GM19240 (cell line): ENCODE measurements around the gene OPCML.

Source experiments
- DNase-seq: peaks from one replicate; pipeline ENCODE4 v3.0.0; 2011; ENCODE audit warnings: low spot score; ENCODE audit not compliant: insufficient read length

The OPCML gene

DNA sequence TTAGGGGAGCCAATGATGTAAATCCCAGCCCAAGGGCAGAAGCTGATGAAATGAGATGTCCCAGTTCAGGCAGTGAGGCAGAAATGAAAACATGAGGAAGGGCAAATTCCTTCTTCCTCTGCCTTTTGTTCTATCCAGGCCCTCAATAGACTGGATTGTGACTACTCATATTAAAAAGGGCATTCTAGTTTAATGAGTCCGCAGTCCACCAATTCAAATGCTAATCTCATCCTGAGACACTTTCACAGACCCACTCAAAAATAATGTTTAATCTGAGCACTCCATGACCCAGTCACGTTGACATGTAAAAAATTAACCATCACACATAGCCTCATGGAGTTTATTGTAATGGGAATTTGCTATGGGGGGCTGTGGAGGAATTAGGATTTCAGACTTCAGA lies 717.9 kb downstream of the OPCML start:
- DNase-seq: no peak

GRCh38 chr11:132811649-132812048 lies 720.7 kb downstream of the OPCML start:
- no peak for DNase-seq

DNA sequence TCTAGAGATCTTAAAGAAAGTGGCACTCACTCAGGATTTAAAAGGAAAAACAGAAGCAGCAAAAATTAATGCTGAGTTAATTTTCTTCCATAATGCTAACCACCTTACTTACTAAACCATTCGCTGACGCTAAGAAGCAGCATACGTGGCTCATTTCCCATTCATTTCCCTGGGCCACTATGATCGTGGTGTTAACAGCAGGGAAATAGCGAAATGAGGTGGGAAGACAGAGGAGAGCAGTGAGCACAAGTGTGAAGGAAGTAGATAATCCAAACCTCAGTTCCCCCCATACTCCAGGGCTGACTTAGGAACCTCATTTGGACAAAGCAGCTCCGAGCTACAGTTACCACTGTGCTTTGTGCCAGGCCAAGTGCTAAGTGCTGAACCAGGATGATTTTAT lies 723.2 kb downstream of the OPCML start:
- no peak for DNase-seq

GRCh38 chr11:132804258-132804657 lies 728.0 kb downstream of the OPCML start:
- DNase-seq: no peak

GRCh38 chr11:132803436-132803835 lies 728.9 kb downstream of the OPCML start:
- DNase-seq: no peak

GRCh38 chr11:132802947-132803346 lies 729.4 kb downstream of the OPCML start:
- no peak for DNase-seq

DNA sequence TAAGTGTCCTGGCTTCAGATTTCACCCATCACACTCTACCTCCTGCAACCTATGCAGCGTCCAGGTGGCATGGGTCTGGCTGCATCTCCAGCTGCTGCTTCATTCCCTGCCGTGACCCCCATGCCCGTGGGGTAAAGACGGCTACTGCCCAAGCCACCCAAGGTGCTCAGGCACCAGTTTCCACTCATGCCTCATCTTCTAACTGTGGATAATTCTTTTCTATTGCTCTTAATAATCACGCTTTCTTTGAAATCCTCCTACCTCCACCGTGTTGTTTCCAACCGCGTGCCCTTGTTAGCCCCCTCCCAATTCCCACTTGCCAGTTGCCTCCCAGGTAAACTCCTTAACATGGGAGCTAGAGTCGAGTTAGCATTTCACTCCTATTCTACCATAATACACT lies 738.5 kb downstream of the OPCML start:
- no peak for DNase-seq

DNA sequence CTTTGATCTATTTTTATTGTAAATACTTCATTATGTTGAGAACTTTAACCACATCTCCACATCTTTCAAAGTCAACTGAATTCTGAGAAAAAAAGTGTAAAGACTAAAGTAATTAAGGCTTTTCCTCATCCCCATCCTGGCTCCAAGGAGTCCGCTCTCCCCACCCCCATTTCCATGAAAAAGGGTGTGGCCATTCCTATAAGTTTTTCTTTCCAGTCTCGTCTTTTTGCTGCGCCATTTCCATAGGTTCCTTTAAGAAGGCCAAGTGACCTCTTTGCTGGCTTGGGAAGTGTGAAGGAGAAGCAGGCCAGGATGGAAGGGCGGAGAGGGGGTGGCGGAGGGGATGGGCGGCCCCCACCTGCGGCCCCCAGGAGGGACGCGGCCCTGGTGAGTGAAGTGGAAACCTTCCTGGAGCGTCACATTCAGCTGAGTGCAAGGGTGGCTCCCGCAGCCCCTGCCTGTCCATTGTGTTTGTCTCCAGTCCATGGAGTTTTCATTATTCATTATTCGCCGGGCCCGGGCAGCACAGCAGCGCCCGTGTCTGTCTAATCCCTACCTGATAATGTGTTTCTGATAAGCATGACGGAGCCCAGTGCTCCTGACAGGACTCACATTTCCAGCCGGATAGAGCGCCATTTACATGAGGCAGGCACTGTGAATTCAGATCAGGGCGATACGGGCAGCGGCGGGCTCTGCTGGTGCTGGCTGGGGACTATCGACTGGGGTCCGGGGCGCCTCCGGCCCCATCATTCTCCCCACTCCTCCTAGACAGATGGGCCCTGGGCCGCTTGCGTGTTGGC lies 739.8 kb downstream of the OPCML start:
- DNase-seq: no peak

- no peak for DNase-seq
These were observed 741.3 kb downstream of the OPCML start for GRCh38 chr11:132790971-132791370.

DNA sequence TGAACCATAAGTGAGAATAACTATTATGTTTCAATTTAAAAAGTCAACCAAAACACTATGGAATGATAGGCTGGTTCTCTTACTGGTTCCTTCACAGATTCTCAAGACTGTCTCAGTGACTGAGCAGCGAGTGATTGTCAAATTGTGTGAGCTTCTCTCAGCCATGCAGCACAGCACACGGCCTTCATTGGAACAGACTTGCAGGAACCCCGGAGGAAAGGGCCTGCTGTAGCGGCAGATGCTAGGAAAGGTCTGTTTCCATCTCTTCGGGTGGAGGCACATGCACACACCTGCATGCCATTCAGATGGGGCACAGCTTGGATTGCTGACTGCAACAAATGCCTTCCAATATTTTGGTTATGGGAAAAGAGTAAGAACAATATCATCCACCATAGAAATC lies 741.8 kb downstream of the OPCML start:
- DNase-seq: no peak

DNA sequence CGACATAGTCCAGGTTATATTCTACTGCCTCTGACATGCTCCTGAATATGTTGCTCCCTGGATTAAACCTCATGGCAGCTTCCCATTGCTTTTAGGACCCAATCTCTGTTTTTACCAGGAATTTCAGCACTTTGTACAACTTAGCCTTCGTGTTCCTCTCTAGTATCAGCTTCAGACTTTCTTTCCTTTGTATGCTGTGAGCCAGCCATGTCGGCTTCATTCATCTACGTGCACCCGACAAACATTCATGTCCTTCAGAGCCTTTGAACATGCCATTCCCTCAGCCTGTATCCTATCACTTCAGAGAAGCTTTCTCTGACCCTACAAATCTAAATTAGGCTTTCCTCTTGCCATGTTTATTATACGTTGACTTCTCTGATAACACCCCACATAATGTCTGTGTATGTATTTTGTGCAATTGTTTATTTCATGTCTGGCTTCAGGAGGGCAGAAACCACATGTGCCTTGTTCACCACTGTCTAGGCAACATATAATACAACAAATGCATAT lies 743.4 kb downstream of the OPCML start:
- DNase-seq: no peak

DNA sequence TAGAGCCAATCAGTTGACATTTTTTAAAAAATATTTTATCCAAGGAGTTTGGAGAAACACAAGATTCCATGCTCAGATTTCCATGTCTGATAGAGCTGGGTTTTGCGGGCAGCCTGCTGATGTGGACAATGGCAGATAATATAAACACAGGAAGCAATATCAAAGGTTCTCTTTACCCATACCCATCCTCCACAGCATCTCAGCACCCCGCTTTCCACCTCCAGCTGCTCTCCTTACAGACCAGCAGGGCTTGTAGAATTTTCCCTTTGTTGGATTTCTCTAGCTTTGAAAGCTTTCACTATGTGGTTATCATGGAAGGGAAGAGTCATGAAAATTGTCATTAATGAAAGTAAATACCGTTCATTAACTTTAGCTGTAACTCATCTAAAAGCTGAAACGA lies 746.4 kb downstream of the OPCML start:
- DNase-seq: no peak

DNA sequence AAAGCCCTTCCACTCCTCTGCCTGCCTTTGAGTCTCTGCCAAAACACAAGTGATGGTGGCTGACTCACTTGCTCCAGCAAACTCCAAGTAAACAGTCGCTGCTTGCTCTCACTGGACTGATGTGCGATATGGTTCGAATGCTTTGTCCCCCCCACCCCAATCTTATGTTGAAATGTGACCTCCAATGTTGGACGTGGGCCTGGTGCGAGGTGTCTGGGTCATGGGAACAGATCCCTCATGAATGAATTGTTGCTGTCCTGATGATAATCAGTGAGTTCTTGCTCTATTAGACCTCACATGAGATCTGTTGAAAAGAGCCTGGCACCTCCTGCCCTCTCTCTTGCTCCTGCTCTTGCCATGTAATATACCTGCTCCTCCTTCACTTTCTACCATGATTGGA lies 747.9 kb downstream of the OPCML start:
- no peak for DNase-seq

GRCh38 chr11:132782102-132782501 lies 750.2 kb downstream of the OPCML start:
- no peak for DNase-seq

DNA sequence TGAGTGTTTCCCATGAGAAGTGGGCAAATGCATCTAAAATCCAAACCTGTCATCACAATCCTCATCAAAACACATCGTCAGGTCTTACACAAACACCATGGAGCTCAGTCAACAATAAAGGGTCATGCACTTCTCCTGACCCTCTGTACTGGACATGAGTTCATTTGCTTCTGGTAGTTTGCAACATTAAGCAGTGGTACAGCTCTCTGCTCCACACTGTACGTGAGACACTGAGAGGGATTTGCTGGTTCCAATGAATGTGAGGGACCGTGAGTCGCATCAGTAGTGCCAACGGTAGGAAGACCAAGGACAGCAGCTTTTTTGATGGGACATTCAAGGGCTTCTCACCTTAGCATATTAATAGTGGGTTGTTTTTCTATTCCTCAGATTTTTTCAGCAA lies 752.3 kb downstream of the OPCML start:
- no peak for DNase-seq

DNA sequence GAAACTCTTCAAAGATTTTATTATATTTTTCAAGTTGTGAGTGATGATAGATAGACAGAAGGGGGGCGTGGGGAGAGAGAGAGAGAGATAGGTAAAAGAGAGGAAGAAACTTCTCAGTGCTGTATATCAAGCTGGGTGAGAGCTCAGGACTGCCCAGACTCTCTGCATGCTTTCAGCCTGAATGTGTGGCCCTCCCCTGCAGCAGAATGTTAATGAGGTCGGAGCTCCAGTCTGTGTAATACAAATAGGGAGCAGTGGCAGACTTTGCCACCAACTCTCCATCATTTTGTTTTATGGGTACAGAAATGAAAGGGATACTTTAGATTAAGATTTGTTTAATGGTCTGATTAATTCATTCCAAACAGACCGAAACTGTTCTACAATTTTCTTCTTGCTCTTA lies 752.8 kb downstream of the OPCML start:
- no peak for DNase-seq

DNA sequence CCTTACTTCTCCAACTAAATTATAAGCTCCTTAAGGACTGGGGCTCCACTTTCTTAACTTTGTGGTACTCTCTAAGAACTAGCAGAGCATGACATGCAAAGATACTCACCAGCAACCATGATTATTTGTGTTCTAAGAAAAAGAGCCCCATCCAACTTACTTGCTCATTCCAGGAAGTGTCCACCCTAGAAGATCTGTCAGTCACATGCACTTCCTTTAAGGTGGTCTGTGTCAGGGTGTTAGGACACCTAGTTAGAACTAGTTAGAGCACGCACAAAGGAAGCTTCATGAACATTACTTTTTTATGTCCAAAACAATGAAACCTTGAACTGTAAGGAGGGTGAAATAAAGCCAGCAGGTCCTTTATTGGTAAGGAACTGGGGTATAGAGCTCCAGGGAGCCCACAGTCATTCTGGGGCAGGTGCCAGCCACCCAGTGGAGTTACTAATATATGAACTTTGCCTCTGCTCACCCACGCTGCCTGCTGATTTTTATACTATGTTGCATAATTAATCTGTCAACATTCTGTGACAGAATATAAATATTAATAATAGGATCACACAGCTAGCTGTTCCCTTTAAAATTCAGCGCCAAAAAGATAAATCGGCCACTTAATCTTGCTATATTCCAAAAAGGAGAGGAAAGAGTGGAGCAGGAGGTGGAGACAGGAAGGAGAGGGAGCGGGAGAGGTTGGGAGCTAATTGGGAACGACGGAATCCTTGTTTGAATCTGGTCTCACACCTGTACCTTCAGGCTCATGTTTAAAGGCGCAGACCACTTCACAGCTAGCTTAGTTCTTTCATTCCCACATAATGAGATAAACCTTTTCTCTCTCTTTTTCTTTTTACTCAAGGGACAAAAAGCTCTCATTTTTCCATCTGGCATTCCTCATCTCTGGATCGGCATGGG lies 755.0 kb downstream of the OPCML start:
- no peak for DNase-seq

DNA sequence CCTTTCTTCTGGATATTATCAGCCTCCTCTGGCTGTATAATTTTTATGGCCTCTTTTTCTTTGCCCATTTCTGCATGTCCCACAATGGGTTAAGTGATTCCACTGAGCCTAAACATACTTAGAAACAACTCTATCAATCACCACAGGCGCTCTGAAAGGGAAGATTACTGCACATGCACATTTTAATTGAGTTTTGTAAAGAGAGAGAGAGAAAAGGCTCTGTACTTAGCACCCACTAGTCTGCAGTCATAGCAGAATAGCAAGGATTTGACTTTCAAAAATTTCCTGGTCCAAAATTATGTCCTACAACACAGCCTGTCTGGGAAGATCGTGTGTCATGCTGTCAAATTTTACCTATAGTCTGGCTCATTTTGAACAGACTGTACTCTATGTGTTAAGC lies 758.5 kb downstream of the OPCML start:
- DNase-seq: no peak

GRCh38 chr11:132772703-132773545 lies 759.4 kb downstream of the OPCML start:
- no peak for DNase-seq

GRCh38 chr11:132771746-132772145 lies 760.6 kb downstream of the OPCML start:
- DNase-seq: no peak

GRCh38 chr11:132770829-132771530 lies 761.3 kb downstream of the OPCML start:
- no peak for DNase-seq
